Upper lobe of right lung (tissue), 1 donor: ENCODE measurements around the gene CKS1B. TPM values are rescaled to one million over a fixed set of nuclear protein-coding genes. Genes with fewer than 3 reads are reported as not detected.

Source experiments
- ATAC-seq: fragments of 200-7000 bp; cut with Tn5 transposase; one replicate; pipeline ENCODE4 v1.9.1; 2020; ENCODE audit warnings: mild to moderate bottlenecking, moderate library complexity
- DNase-seq: peaks from one replicate; pipeline ENCODE4 v3.0.0-alpha.2; 2020
- H3K27ac ChIP-seq: fragments of 200-600 bp; one replicate; pipeline ENCODE4 v1.8.0; 2022
- H3K27me3 ChIP-seq: fragments of 200-600 bp; one replicate; pipeline ENCODE4 v1.8.0; 2022; ENCODE audit warnings: mild to moderate bottlenecking
- H3K36me3 ChIP-seq: fragments of 200-600 bp; one replicate; pipeline ENCODE4 v1.8.0; 2022
- H3K4me1 ChIP-seq: fragments of 200-600 bp; one replicate; pipeline ENCODE4 v1.8.0; 2022
- H3K4me3 ChIP-seq: fragments of 200-600 bp; one replicate; pipeline ENCODE4 v1.8.0; 2022; ENCODE audit warnings: mild to moderate bottlenecking
- H3K9me3 ChIP-seq: fragments of 200-600 bp; one replicate; pipeline ENCODE4 v1.8.0; 2022
- CTCF ChIP-seq: fragments of 200-600 bp; IDR thresholded peaks from one replicate; pipeline ENCODE4 v1.8.0; 2022; ENCODE audit warnings: antibody characterized with exemption
- intact Hi-C: fragments of 100-400 bp; cut with DNase I; formaldehyde crosslinking; loops from one replicate; pipeline ENCODE4 v1.11.0; 2022
- total RNA-seq: library from RNA; stranded (reverse); fragmentation: NEBNext Ultra II Directional; extraction: Animal tissue kit (Norgen Biotek cat#: 25700); gene quantifications from one replicate; pipeline ENCODE4 v1.2.1, GENCODE V29; 2021
- donor health status: DM: no; HTN: yes; CAD: no; lungs with severe emphysema.

Gene CKS1B
- total RNA-seq, 1 donor from 2014 or later = 27.0 TPM

DNA sequence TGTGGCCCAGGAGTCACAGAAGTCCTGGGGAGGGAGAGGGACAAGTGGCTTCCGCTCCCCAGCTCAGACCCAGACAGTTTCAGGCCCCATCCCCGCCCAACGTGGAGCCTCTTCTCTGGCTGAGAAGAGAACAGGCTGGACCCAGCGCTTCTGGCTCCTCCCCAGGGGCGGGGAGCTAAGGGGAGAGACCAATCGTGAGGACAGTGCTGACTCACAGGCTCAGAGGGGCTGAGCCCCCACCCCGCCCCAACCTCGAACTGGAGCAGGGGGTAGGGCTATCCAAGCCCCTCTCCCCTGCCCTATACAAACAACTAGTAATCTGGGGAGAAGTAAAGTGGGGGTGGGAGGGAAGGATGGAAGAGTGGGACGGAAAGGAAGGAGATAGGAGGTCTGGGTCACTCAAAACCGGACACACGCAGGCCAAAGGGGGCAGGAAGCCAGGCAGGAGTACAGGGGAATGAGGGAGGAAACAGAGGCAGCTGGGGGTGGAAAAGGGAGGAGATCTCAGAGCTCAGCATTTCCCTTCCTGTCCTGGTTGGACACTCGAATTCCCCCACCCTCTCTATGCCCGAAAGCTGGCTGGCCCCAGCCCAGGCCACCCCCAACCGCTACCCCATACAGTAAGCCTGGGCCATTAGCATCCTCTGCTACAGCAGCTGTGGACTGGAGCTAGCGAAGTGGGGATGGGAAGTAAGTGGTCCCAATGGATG lies 3.7 kb upstream of the CKS1B start, which contains the start of gene SHC1:
Gene SHC1, minus strand, starts transcription at position 117 of the 710 bp plus-strand sequence. CDS start 221 bp downstream, outside the sequence.
- Histone ChIP-seq H3K27ac (peak within 1 kb of the TSS; percentile 93), H3K9me3 (no peaks in the 10 kb centered on the region), H3K36me3 (peaks cover 33% of the 10 kb centered on the region), H3K27me3 (no peaks in the 10 kb centered on the region), H3K4me1 (peaks cover 48% of the 10 kb centered on the region), H3K4me3 (peak within 1 kb of the TSS; percentile 63)
- intact Hi-C loops = no loop called here
- peak; percentile 48 for ATAC-seq
- no peak for TF ChIP-seq CTCF
- peak; percentile 92 for DNase-seq

DNA sequence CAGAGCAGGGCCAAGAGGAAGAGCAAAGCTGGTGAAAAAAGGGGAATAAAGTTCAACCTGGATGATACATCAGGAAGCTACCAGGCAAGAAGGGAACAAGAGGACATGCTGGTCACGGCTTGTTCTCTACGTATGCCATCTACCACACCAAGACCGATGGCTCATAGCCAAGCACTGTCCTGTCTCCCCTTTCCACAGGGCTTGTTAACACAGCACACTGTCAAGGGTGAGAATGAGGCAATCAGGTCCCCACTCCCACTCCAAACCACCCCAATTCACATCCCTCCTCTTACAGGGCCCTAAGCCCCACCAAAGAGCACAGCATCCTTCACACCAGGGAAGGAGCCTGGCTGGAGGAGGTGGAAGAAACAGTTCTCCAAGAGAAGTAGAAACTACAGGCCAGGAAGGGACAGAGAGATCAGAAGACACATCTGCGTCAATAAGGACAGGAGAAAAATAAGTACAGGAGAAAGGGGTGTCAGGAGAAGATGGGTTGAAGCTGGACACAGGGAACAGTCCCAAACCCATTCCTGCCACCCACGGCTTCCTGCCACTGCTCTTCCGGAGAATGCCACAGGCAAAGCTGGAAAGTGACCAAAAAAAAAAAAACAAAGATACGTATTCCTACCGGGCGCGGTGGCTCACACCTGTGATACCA lies 3.0 kb upstream of the CKS1B start:
- Histone ChIP-seq H3K36me3 (peaks cover 26% of the 10 kb centered on the region), H3K4me1 (peaks cover 53% of the 10 kb centered on the region), H3K9me3 (no peaks in the 10 kb centered on the region), H3K4me3 (peak overlapping the region; percentile 63), H3K27me3 (no peaks in the 10 kb centered on the region), H3K27ac (peak overlapping the region; percentile 93)
- DNase-seq = no peak
- intact Hi-C loops = no loop called here
- no peak for ATAC-seq
- no peak for TF ChIP-seq CTCF

DNA sequence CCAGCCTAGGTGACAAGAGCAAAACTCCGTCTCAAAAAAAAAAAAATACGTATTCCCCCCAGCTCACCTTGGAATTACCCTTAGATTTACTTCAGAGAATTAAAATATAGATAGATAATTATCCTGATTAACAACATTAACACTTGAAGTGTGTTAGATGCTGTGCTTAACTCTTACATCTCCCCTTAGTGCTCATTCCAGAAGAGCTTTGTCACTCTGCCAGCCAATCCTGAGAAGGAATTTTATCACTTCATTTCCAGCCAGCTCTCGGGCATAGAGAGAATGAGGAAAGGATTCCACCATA lies 2.3 kb upstream of the CKS1B start:
- H3K9me3 ChIP-seq = no peaks in the 10 kb centered on the region
- H3K27me3 ChIP-seq = no peaks in the 10 kb centered on the region
- peaks cover 19% of the 10 kb centered on the region for H3K36me3 ChIP-seq
- peaks cover 54% of the 10 kb centered on the region for H3K4me1 ChIP-seq
- ATAC-seq = no peak
- no peak for TF ChIP-seq CTCF
- DNase-seq = no peak
- H3K27ac ChIP-seq = peak overlapping the region; percentile 93
- peak overlapping the region; percentile 63 for H3K4me3 ChIP-seq
- intact Hi-C loops = no loop called here

GRCh38 chr1:154972517-154973343 lies 1.8 kb upstream of the CKS1B start:
- H3K27me3 ChIP-seq = no peaks in the 10 kb centered on the region
- DNase-seq = peak; percentile 89
- H3K27ac ChIP-seq = peak overlapping the region; percentile 93
- peak overlapping the region; percentile 63 for H3K4me3 ChIP-seq
- intact Hi-C loops = no loop called here
- ATAC-seq = peak; percentile 45
- H3K4me1 ChIP-seq = peaks cover 50% of the 10 kb centered on the region
- peaks cover 13% of the 10 kb centered on the region for H3K36me3 ChIP-seq
- H3K9me3 ChIP-seq = no peaks in the 10 kb centered on the region
- no peak for TF ChIP-seq CTCF

- TF ChIP-seq CTCF = peak; percentile 6
- H3K9me3 ChIP-seq = no peaks in the 10 kb centered on the region
- H3K36me3 ChIP-seq = peaks cover 10% of the 10 kb centered on the region
- peak overlapping the region; percentile 93 for H3K27ac ChIP-seq
- no peaks in the 10 kb centered on the region for H3K27me3 ChIP-seq
- DNase-seq (peak; percentile 98), ATAC-seq (peak; percentile 69)
- H3K4me3 ChIP-seq = peak overlapping the region; percentile 63
- intact Hi-C loops = no loop called here
- peaks cover 49% of the 10 kb centered on the region for H3K4me1 ChIP-seq
Observed at GRCh38 chr1:154973344-154974101, 958 bp upstream of the CKS1B start.
